DLD1 (cell line): ENCODE data around the gene SLC5A11.

Experiments
- in situ Hi-C: cut with HindIII; loops from 2 replicates; pipeline ENCODE4 v1.10.0; 2017; ENCODE audit warnings: low sequenced_read_pairs

The SLC5A11 gene

GRCh38 chr16:24917236-24917635 lies 71.5 kb downstream of the SLC5A11 start:
- in situ Hi-C loops, result no loop called here

DNA sequence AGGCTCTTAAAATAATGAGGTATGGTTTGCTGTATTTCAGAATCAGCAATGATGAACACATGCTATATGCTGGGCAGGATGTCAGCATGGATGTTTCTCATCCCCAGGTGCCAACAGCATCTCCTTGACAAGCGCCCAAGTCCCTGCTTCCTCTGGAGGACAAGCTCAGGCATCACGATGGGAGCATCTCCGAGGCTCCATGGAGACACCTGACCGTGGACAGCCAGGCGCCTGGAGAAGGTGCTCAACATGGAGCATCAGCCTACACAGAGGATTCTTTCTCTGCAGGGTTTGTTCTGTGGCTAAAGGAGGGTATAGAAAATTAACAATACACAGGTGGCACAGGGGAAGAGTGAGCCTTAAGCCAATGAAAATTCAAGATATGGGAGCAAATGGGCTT lies 72.1 kb downstream of the SLC5A11 start:
- in situ Hi-C loops, result no loop called here

- in situ Hi-C loops, result no loop called here
Observed at GRCh38 chr16:24918641-24919040, 72.9 kb downstream of the SLC5A11 start.

DNA sequence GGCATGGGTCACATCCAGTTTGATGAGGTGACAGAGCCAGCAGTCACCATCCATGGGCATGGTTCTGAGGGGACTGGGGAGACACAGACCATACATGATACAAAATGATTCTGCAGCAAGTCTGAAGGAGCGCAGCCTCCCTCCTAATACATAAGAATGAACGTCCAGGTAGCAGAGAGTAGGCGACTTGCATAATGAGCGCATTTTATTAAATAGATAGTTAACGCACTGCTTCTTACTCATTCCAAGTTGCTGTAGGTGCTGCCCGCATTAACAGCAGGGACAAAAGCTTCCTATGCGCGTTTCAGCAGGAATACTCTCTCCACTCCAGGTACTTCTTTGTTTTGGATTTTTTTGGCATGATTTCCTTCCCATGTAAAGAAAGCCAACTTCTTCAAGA lies 73.8 kb downstream of the SLC5A11 start:
- in situ Hi-C loops, result no loop called here

GRCh38 chr16:24920568-24920967 lies 74.8 kb downstream of the SLC5A11 start:
- in situ Hi-C loops, result no loop called here

DNA sequence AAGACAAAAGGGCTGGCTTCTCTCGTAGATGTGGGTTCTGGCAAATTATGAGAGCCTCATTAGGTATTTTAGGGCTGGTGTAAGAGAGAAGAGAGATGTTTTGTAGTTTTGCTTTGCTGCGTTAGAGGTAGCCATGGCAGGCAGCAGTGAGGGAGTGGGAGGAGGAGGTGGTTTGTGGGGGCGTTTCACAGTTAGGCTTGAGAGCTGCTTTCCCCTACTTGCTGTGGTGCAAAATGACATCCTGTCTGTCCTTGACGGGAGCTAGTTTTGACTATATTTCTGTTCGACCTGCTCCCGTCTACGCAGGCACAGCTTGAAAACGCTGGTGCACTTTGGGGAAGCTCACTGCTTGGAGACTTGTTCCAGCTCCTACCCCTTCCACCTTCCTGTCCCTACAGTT lies 75.5 kb downstream of the SLC5A11 start:
- in situ Hi-C loops, result no loop called here

DNA sequence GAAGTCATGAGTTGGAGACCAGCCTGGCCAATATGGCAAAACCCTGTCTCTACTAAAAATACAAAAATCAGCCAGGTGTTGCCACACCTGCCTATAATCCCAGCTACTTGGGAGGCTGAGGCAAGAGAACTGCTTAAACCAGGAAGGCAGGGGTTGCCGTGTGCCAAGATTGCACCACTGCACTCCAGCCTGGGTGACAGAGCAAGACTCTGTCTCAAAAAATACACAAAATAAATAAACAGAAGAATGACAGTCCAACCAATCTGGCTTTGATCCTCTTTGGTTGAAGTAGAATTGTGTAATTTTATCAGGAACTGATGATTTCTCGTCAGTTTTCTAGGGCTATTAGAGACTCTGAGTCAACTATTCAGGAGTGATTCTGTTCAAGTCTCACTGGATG lies 79.4 kb downstream of the SLC5A11 start:
- in situ Hi-C loops, result no loop called here

DNA sequence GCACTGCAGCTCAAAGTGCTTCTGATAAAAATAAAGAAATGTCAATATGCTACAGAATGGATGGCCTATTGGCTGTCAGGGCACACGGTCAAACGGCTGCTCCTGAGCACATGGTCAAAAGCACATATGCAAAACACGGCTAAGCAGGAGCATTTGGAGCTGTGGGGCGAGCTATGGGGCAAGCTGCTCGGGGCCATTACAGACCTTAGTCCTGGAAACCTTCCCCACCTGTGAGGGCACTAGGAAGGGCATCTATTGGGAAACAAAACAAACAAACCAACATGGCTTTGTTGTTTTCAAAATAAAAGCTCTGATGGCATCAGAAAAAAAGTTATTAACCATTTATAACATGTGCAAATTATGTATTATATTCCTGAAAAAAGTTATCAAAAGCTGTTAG lies 83.6 kb downstream of the SLC5A11 start:
- in situ Hi-C loops, result no loop called here

GRCh38 chr16:24930440-24930839 lies 84.7 kb downstream of the SLC5A11 start:
- in situ Hi-C loops, result no loop called here

DNA sequence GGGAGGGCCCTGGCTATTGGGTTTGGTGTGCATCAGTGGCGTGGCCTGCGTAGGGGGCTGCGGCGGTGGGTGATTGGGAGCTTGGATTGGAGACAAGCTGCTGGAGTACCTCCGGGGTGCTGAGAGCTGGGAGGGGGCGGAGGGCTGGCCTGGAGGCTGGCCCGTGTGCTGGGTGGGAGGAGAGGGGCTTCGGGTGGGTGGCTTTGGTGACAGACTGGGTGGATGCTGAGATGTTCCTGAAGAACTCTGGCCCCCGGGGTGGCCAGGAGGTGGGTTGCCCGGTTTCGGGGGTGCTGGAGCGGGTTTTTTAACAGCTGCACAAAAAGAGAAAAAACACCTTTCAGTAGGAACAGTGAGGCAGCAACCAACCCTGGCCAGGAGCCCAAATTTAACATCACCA lies 85.3 kb downstream of the SLC5A11 start:
- in situ Hi-C loops, result no loop called here

- in situ Hi-C loops, result no loop called here
Observed at GRCh38 chr16:24935336-24935735, 89.6 kb downstream of the SLC5A11 start.

GRCh38 chr16:24936151-24936550 lies 90.4 kb downstream of the SLC5A11 start:
- in situ Hi-C loops, result no loop called here

DNA sequence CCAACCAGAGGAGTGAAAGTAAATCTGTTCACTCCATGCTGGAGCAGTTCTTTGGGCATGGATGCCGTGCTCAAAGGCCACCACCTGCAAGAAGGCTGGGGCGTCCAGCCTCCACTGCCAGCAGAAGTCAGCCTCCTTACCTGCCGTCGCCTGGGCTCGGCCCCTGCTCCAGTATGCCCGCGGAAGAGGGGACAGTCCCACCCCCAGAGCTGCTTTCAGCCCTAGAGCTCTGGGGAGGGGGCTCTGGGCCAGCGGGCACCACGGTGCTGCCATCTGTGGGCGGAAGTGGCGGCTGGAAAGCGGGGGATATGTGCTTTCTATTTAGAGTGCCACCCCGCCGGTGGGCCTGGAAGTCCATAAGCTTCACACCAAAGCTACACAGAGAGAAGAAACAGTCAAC lies 93.5 kb downstream of the SLC5A11 start:
- in situ Hi-C loops, result no loop called here

- in situ Hi-C loops, result no loop called here
Observed at GRCh38 chr16:24939738-24940137, 94.0 kb downstream of the SLC5A11 start.

DNA sequence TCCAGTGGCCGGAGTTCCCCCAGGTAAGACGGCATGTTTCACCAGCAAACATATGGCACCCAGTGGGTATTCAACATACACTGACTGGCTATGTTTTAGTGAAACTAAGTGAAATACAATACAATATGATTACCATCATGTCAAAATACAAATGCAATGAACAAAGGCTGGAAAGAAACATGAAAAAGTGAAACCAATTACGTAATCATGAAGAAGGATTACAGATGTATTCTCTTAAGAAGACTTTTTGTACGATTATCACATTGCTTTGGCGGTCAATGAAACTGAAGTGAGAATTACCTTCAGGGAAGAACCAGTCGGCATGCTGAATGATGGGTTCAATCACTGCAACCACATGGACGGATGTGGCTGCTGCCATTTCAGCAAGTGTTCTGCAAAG lies 97.7 kb downstream of the SLC5A11 start:
- in situ Hi-C loops, result no loop called here

DNA sequence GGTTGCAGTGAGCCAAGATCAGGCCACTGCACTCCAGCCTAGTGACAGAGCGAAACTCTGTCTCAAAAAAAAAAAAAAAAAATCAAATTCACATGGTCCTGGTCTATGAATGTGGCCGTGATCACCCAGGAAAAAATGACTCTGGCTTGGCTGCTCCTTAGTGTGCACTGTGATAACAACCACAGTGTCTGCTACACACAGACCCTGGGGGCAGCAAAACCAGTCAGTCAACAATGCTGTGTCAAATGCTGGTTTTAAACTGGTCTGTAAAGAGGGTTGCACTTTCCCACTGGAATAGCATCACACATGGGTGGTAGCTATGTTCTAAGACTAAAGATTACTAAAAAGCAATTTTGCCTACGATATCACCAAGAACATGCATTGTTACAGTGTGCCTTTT lies 98.4 kb downstream of the SLC5A11 start:
- in situ Hi-C loops, result no loop called here

GRCh38 chr16:24946155-24946554 lies 100.4 kb downstream of the SLC5A11 start:
- in situ Hi-C loops, result no loop called here

DNA sequence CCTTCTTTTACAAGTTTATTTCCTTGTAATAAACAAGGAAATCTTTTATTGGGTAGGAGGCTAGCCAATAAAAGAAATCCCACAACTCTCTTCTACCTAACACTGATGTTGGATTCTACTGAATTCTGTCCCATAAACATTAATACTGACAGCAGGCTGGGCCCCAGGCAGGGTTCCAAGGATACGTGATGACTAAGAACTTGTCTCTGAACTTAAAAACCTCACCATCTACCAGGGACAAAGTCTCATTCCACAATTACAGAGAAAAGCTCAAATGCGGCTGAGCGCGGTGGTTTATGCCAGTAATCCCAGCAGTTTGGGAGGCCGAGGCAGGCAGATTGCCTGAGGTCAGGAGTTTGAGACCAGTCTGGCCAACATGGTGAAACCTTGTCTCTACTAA lies 104.5 kb downstream of the SLC5A11 start:
- in situ Hi-C loops, result no loop called here

- in situ Hi-C loops, result no loop called here
Observed at GRCh38 chr16:24953306-24953705, 107.5 kb downstream of the SLC5A11 start.

GRCh38 chr16:24953721-24954120 lies 108.0 kb downstream of the SLC5A11 start:
- in situ Hi-C loops, result no loop called here

DNA sequence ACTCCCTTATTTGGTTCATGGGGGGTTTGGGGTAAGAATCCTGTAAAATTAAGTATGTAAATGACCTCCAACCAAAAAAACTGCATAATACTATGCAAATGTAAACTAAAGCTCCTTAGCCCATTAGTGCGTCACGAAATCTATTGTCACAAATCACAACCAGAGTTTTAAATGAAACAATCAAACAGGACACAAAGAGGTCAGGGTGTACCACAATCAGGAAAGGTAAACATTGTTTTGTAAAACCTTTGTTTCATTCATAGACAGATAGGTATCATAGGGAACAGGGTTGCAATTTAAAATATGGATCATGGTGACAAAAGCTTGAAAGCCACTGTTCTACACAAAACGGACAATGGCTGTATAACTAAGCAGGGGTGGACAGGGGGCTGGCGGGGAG lies 108.4 kb downstream of the SLC5A11 start:
- in situ Hi-C loops, result no loop called here

- in situ Hi-C loops, result no loop called here
Observed at GRCh38 chr16:24955975-24956731, 110.4 kb downstream of the SLC5A11 start.

DNA sequence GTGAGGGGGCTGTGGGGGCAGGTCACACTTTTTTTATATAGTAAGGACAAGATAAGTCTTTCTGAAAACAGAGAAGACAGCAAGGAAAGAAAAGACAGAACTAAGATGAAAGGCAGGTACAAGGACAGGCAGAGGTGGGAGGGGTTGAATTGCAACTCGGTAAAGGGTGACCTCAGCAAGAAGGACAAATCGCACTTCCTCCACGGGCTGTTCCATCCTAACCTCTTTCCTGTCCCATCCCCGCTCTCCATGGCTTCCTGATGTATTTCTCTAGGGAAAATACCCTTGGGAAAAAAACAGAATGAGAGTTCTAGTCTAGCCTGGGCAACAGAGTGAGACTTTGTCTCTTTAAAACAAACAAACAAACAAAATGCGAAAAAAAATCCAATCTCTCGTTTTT lies 112.1 kb downstream of the SLC5A11 start:
- in situ Hi-C loops, result no loop called here
